Measurements from ENCODE around the gene NME8.
A peak's percentile ranks its signal among the peaks of the same experiment; 100 is the strongest.

Gene NME8

GRCh38 chr7:37918526-37918925 is 70.1 kb downstream of the NME8 start:
- no peak overlapping the region for H3K27ac Mint-ChIP-seq
- no peak overlapping the region for H3K4me3 Mint-ChIP-seq
- no peaks in the 10 kb centered on the region for H3K9me3 Mint-ChIP-seq
- no peaks in the 10 kb centered on the region for H3K36me3 Mint-ChIP-seq (ENCODE audit: low read depth)
- peaks cover 86% of the 10 kb centered on the region for H3K27me3 Mint-ChIP-seq (ENCODE audit: low read depth, poor library complexity)
- H3K4me1 Mint-ChIP-seq, result peaks cover 18% of the 10 kb centered on the region
- TF ChIP-seq, protein P1, sequence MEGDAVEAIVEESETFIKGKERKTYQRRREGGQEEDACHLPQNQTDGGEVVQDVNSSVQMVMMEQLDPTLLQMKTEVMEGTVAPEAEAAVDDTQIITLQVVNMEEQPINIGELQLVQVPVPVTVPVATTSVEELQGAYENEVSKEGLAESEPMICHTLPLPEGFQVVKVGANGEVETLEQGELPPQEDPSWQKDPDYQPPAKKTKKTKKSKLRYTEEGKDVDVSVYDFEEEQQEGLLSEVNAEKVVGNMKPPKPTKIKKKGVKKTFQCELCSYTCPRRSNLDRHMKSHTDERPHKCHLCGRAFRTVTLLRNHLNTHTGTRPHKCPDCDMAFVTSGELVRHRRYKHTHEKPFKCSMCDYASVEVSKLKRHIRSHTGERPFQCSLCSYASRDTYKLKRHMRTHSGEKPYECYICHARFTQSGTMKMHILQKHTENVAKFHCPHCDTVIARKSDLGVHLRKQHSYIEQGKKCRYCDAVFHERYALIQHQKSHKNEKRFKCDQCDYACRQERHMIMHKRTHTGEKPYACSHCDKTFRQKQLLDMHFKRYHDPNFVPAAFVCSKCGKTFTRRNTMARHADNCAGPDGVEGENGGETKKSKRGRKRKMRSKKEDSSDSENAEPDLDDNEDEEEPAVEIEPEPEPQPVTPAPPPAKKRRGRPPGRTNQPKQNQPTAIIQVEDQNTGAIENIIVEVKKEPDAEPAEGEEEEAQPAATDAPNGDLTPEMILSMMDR (IDR thresholded peaks at IDR 0.05), result no peak
- no peak for DNase-seq

- Mint-ChIP-seq H3K27ac (no peak within 1 kb of the TSS), H3K27me3 (ENCODE audit: low read depth, poor library complexity) (peaks cover 67% of the 10 kb centered on the region), H3K4me3 (peak within 1 kb of the TSS; percentile 86), H3K4me1 (peaks cover 18% of the 10 kb centered on the region), H3K36me3 (ENCODE audit: low read depth) (no peaks in the 10 kb centered on the region), H3K9me3 (peaks cover 9% of the 10 kb centered on the region)
- peak; percentile 61 for DNase-seq
- TF ChIP-seq, protein P1 (IDR thresholded peaks at IDR 0.05), result no peak
Measured at GRCh38 chr7:37920305-37920848, 72.0 kb downstream of the NME8 start, which contains the start of gene EPDR1. EPDR1 (plus strand) TSS chr7:37920640; CDS start chr7:37920940, 300 bp downstream.

DNA sequence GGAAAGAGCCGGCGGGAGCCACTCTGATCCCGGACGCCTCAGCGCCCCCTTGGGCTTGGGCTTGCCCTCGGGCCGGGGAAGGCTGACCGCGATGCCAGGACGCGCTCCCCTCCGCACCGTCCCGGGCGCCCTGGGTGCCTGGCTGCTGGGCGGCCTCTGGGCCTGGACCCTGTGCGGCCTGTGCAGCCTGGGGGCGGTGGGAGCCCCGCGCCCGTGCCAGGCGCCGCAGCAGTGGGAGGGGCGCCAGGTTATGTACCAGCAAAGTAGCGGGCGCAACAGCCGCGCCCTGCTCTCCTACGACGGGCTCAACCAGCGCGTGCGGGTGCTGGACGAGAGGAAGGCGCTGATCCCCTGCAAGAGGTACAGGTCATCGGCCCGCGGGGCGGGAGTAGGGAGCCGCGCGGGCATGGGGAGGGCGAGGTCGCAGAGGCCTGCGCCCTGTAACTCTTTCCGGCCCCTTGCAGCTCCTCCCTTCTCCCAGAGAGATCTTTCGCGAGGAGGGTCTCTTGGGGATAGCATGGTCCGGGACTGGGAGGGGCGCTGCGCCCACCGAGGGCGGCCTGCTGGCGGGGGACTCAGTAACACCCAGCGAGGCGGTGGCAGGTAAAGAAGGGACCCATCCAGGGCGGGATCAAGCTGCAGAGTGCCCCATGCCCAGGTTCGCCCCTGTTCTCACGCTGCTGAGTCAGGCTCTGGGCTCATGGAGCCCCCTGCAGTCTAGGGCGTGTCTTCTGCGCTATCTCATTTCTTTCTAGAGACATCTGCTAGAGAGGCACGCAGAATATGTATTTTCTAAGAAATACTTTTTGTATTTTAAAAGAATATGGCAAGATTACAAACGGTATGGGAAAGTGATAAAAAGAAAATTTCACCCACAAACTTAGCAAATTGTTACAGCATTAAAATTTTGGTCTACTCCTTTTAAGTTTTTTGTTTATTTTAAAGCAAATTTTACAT is 72.7 kb downstream of the NME8 start:
- H3K36me3 Mint-ChIP-seq (ENCODE audit: low read depth), result no peaks in the 10 kb centered on the region
- H3K4me3 Mint-ChIP-seq, result peak overlapping the region; percentile 86
- peak; percentile 56 for DNase-seq
- peaks cover 18% of the 10 kb centered on the region for H3K4me1 Mint-ChIP-seq
- H3K27ac Mint-ChIP-seq, result no peak overlapping the region
- TF ChIP-seq, protein P1 (IDR thresholded peaks at IDR 0.05), result no peak
- peaks cover 11% of the 10 kb centered on the region for H3K9me3 Mint-ChIP-seq
- H3K27me3 Mint-ChIP-seq (ENCODE audit: low read depth, poor library complexity), result peaks cover 60% of the 10 kb centered on the region

DNA sequence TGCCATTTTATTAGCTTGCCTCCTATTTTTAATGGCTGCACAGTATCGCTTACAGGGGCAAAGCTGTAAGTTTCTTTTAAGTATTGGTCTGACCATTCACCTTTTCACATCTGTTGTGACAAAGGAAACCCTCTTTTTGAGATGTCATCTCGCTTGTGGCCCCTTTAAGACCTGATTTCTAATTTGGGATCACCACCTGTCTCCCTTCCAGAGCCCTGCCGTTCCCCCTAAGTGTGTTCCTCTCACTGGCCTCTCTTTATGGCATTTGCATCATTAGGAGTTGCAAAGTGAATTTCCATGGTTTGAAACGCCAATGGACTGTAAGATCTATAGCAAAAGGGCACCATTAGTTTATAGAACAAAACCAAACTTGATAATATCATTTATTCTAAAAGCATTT is 73.5 kb downstream of the NME8 start:
- peaks cover 52% of the 10 kb centered on the region for H3K27me3 Mint-ChIP-seq (ENCODE audit: low read depth, poor library complexity)
- no peak for DNase-seq

DNA sequence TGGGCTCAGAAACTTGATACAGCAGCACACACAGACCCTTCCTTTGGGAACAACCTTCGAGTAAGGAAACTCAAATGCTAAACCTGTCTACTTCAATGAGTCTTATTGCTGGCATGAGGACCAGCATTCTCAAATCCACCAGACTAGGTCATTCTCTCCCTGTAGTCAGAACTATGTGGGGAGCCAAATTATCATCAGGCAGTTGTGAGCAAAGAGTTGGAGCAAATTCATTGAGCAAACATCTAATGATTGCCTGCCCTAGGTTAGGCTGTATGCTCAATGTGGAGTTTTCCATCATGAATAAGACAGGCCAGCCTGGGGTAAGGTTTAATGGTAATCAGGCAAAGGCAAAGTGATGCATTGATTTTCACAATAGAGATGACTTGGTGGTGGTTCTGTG is 75.6 kb downstream of the NME8 start:
- Mint-ChIP-seq H3K4me3 (no peak overlapping the region), H3K4me1 (peaks cover 11% of the 10 kb centered on the region), H3K27me3 (ENCODE audit: low read depth, poor library complexity) (peaks cover 31% of the 10 kb centered on the region), H3K27ac (no peak overlapping the region), H3K9me3 (peaks cover 11% of the 10 kb centered on the region), H3K36me3 (ENCODE audit: low read depth) (no peaks in the 10 kb centered on the region)
- TF ChIP-seq, protein P1 (IDR thresholded peaks at IDR 0.05), result no peak
- DNase-seq, result no peak

More for the DNA sequence above, 73.5 kb downstream of the NME8 start:
- TF ChIP-seq, protein P1 (IDR thresholded peaks at IDR 0.05), result no peak
- peaks cover 11% of the 10 kb centered on the region for H3K9me3 Mint-ChIP-seq
- no peak overlapping the region for H3K27ac Mint-ChIP-seq
- peaks cover 18% of the 10 kb centered on the region for H3K4me1 Mint-ChIP-seq
- H3K36me3 Mint-ChIP-seq (ENCODE audit: low read depth), result no peaks in the 10 kb centered on the region
- peak overlapping the region; percentile 82 for H3K4me3 Mint-ChIP-seq

All from nephron progenitor cell (in vitro differentiated cells).